ENCODE data around the gene P2RX4.

GRCh38 chr12:121278169-121279070, 68.5 kb downstream of the P2RX4 start:
- TF ChIP-seq ZNF274 (IDR thresholded peaks at IDR 0.05; ENCODE audit: low read depth, low read length) (no peak), YY1 (IDR thresholded peaks at IDR 0.05; ENCODE audit: insufficient read depth, insufficient read length) (no peak), SUZ12 (IDR thresholded peaks at IDR 0.05; ENCODE audit: extremely low read depth, insufficient read depth, insufficient read length) (no peak)
